ENCODE results near the gene CCDC183. TPM values are rescaled to one million over a fixed set of nuclear protein-coding genes. Genes with fewer than 3 reads are reported as not detected.
A peak's percentile ranks its signal among the peaks of the same experiment; 100 is the strongest.
"Not testable (repeated sequence)": the region's sequence is repeated elsewhere in the genome, so short reads cannot be mapped to it uniquely, and the experiment has no call there.

Gene CCDC183
- polyA plus RNA-seq, 1 donor from 2014 or later, result 5.5 TPM

GRCh38 chr9:136766410-136767120 is 29.6 kb upstream of the CCDC183 start:
- peak; percentile 21 for TF ChIP-seq SMC3 (conservative IDR thresholded peaks at IDR 0.05; ENCODE audit: poor library complexity)
- TF ChIP-seq CTCF (IDR thresholded peaks at IDR 0.05; ENCODE audit: poor library complexity, severe bottlenecking), result peak; percentile 42

GRCh38 chr9:136769710-136770191 is 26.4 kb upstream of the CCDC183 start:
- Histone ChIP-seq H3K9ac (ENCODE audit: low read length) (no peak overlapping the region), H3K36me3 (ENCODE audit: insufficient read depth, low read length) (no peaks in the 10 kb centered on the region), H3K9me2 (ENCODE audit: insufficient read depth, low read length) (no peaks in the 10 kb centered on the region), H4K20me1 (ENCODE audit: insufficient read depth) (no peaks in the 10 kb centered on the region), H3K4me3 (ENCODE audit: low read length) (no peak overlapping the region), H2AFZ (ENCODE audit: low read depth, low read length) (no peak overlapping the region), H3K27ac (ENCODE audit: low read length) (no peak overlapping the region), H3K4me2 (ENCODE audit: low read length) (no peak overlapping the region), H3F3A (ENCODE audit: insufficient read depth, low read length, poor library complexity, severe bottlenecking) (no peaks in the 10 kb centered on the region), H3K27me3 (ENCODE audit: insufficient read depth, low read depth, low read length) (no peaks in the 10 kb centered on the region), H3K79me2 (replicated peaks; ENCODE audit: insufficient read depth, low read length) (no peaks in the 10 kb centered on the region), H3K9me3 (ENCODE audit: low read length) (no peaks in the 10 kb centered on the region)
- TF ChIP-seq EZH2 (IDR thresholded peaks at IDR 0.05; ENCODE audit: borderline replicate concordance, insufficient read depth, low read length, poor library complexity, severe bottlenecking), result no peak
- TF ChIP-seq REST (IDR thresholded peaks at IDR 0.05; ENCODE audit: borderline replicate concordance), result no peak
- no peak for TF ChIP-seq TAF1 (IDR thresholded peaks at IDR 0.05; ENCODE audit: low read depth)
- TF ChIP-seq MXI1 (conservative IDR thresholded peaks at IDR 0.05; ENCODE audit: poor library complexity, severe bottlenecking), result no peak
- TF ChIP-seq SMC3 (conservative IDR thresholded peaks at IDR 0.05; ENCODE audit: poor library complexity), result no peak
- TF ChIP-seq POLR2AphosphoS5 (IDR thresholded peaks at IDR 0.05), result no peak
- no peak for TF ChIP-seq EP300 (conservative IDR thresholded peaks at IDR 0.05; ENCODE audit: poor library complexity, severe bottlenecking)
- TF ChIP-seq CTCF (IDR thresholded peaks at IDR 0.05; ENCODE audit: poor library complexity, severe bottlenecking), result no peak
- no peak for TF ChIP-seq RAD21 (conservative IDR thresholded peaks at IDR 0.05)

More at GRCh38 chr9:136766410-136767120, 29.6 kb upstream of the CCDC183 start:
- not testable (repeated sequence) for H3F3A ChIP-seq (ENCODE audit: insufficient read depth, low read length, poor library complexity, severe bottlenecking); H3K4me3 ChIP-seq (ENCODE audit: low read length); H3K36me3 ChIP-seq (ENCODE audit: insufficient read depth, low read length); H3K9me3 ChIP-seq (ENCODE audit: low read length); H3K9me2 ChIP-seq (ENCODE audit: insufficient read depth, low read length); H3K27me3 ChIP-seq (ENCODE audit: insufficient read depth, low read depth, low read length); H3K9ac ChIP-seq (ENCODE audit: low read length); H3K79me2 ChIP-seq (replicated peaks; ENCODE audit: insufficient read depth, low read length); H3K27ac ChIP-seq (ENCODE audit: low read length); H4K20me1 ChIP-seq (ENCODE audit: insufficient read depth); H2AFZ ChIP-seq (ENCODE audit: low read depth, low read length); H3K4me2 ChIP-seq (ENCODE audit: low read length)

Measured in neural cell (in vitro differentiated cells).